SJSA1 (cell line): ENCODE measurements around the gene SLCO1B3. TPM values are rescaled to one million over a fixed set of nuclear protein-coding genes. Genes with fewer than 3 reads are reported as not detected.

Experiments used
- DNase-seq, 2 experiments: peaks; one replicate each; pipeline ENCODE4 v3.0.0-alpha.2; 2015 to 2020; ENCODE audit warnings: low spot score in 2 of 2, low read depth in 1 of 2
- H3K27ac ChIP-seq: fragments of 250-450 bp; sonication (Bioruptor Pico); 2 replicates; pipeline ENCODE4 v1.5.1; 2020; ENCODE audit warnings: mild to moderate bottlenecking, moderate library complexity
- H3K27me3 ChIP-seq: fragments of 250-450 bp; sonication (Bioruptor Pico); replicated peaks from 2 replicates; pipeline ENCODE4 v1.5.1; 2020; ENCODE audit warnings: mild to moderate bottlenecking, moderate library complexity
- H3K36me3 ChIP-seq: fragments of 250-450 bp; sonication (Bioruptor Pico); 2 replicates; pipeline ENCODE4 v1.5.1; 2020; ENCODE audit warnings: mild to moderate bottlenecking
- H3K4me1 ChIP-seq: fragments of 250-450 bp; sonication (Bioruptor Pico); replicated peaks from 2 replicates; pipeline ENCODE4 v1.6.1; 2021; ENCODE audit warnings: mild to moderate bottlenecking
- H3K4me3 ChIP-seq: fragments of 250-450 bp; sonication (Bioruptor Pico); 2 replicates; pipeline ENCODE4 v1.5.1; 2020; ENCODE audit warnings: mild to moderate bottlenecking
- H3K9me3 ChIP-seq: fragments of 250-450 bp; sonication (Bioruptor Pico); replicated peaks from 2 replicates; pipeline ENCODE4 v1.5.1; 2020; ENCODE audit warnings: mild to moderate bottlenecking
- total RNA-seq: library from RNA; depleted of rRNA; stranded (reverse); fragments of >200 nt; shearing (Covaris generic); gene quantifications from 2 replicates; pipeline ENCODE4 v1.2.3, GENCODE V29; 2014

Gene SLCO1B3
- total RNA-seq, 1 experiment from 2014 or later: not detected

GRCh38 chr12:20822925-20823324, 12.4 kb downstream of the SLCO1B3 start:
- no peak overlapping the region for H3K27ac ChIP-seq
- H3K27me3 ChIP-seq: no peaks in the 10 kb centered on the region
- DNase-seq: no peak
- H3K4me3 ChIP-seq: no peak overlapping the region
- H3K4me1 ChIP-seq: no peaks in the 10 kb centered on the region
- 0 out of 2 replicates have a peak, but pooled peaks cover 2% of the 10 kb centered on the region for H3K9me3 ChIP-seq
- H3K36me3 ChIP-seq: no peaks in the 10 kb centered on the region

GRCh38 chr12:20829919-20830318, 19.4 kb downstream of the SLCO1B3 start:
- Histone ChIP-seq H3K27me3 (no peaks in the 10 kb centered on the region), H3K4me3 (no peak overlapping the region), H3K27ac (no peak overlapping the region), H3K9me3 (no peaks in the 10 kb centered on the region), H3K36me3 (no peaks in the 10 kb centered on the region), H3K4me1 (no peaks in the 10 kb centered on the region)
- DNase-seq: no peak

- Histone ChIP-seq H3K27ac (no peak overlapping the region), H3K4me3 (no peak overlapping the region), H3K27me3 (no peaks in the 10 kb centered on the region), H3K9me3 (no peaks in the 10 kb centered on the region), H3K4me1 (no peaks in the 10 kb centered on the region), H3K36me3 (no peaks in the 10 kb centered on the region)
- no peak for DNase-seq
These were observed 20.0 kb downstream of the SLCO1B3 start for GRCh38 chr12:20830456-20830855.

GRCh38 chr12:20832911-20833310, 22.4 kb downstream of the SLCO1B3 start:
- no peak overlapping the region for H3K4me3 ChIP-seq
- no peak for DNase-seq
- no peaks in the 10 kb centered on the region for H3K9me3 ChIP-seq
- no peaks in the 10 kb centered on the region for H3K4me1 ChIP-seq
- H3K36me3 ChIP-seq: no peaks in the 10 kb centered on the region
- H3K27ac ChIP-seq: no peak overlapping the region
- H3K27me3 ChIP-seq: no peaks in the 10 kb centered on the region

- no peak for DNase-seq
- no peak overlapping the region for H3K27ac ChIP-seq
- H3K4me1 ChIP-seq: no peaks in the 10 kb centered on the region
- H3K36me3 ChIP-seq: no peaks in the 10 kb centered on the region
- H3K27me3 ChIP-seq: no peaks in the 10 kb centered on the region
- H3K4me3 ChIP-seq: no peak overlapping the region
- no peaks in the 10 kb centered on the region for H3K9me3 ChIP-seq
These were observed 42.1 kb downstream of the SLCO1B3 start for GRCh38 chr12:20852649-20853048.

GRCh38 chr12:20863056-20863455, 52.6 kb downstream of the SLCO1B3 start:
- Histone ChIP-seq H3K27ac (no peak overlapping the region), H3K9me3 (no peaks in the 10 kb centered on the region), H3K36me3 (no peaks in the 10 kb centered on the region), H3K27me3 (no peaks in the 10 kb centered on the region), H3K4me3 (no peak overlapping the region), H3K4me1 (no peaks in the 10 kb centered on the region)
- no peak for DNase-seq

GRCh38 chr12:20865873-20866272, 55.4 kb downstream of the SLCO1B3 start:
- H3K36me3 ChIP-seq: no peaks in the 10 kb centered on the region
- no peaks in the 10 kb centered on the region for H3K4me1 ChIP-seq
- H3K4me3 ChIP-seq: no peak overlapping the region
- no peak overlapping the region for H3K27ac ChIP-seq
- H3K9me3 ChIP-seq: no peaks in the 10 kb centered on the region
- H3K27me3 ChIP-seq: no peaks in the 10 kb centered on the region
- no peak for DNase-seq

GRCh38 chr12:20868277-20868676, 57.8 kb downstream of the SLCO1B3 start:
- no peaks in the 10 kb centered on the region for H3K36me3 ChIP-seq
- no peak for DNase-seq
- H3K4me1 ChIP-seq: no peaks in the 10 kb centered on the region
- H3K9me3 ChIP-seq: no peaks in the 10 kb centered on the region
- no peak overlapping the region for H3K27ac ChIP-seq
- H3K27me3 ChIP-seq: no peaks in the 10 kb centered on the region
- H3K4me3 ChIP-seq: no peak overlapping the region

- H3K4me3 ChIP-seq: no peak overlapping the region
These were observed 72.8 kb downstream of the SLCO1B3 start for GRCh38 chr12:20883288-20883687.

GRCh38 chr12:20885116-20885515, 74.6 kb downstream of the SLCO1B3 start:
- no peak for DNase-seq
- Histone ChIP-seq H3K9me3 (no peaks in the 10 kb centered on the region), H3K27me3 (no peaks in the 10 kb centered on the region), H3K4me3 (no peak overlapping the region), H3K27ac (no peak overlapping the region), H3K4me1 (no peaks in the 10 kb centered on the region), H3K36me3 (no peaks in the 10 kb centered on the region)

More at GRCh38 chr12:20883288-20883687, 72.8 kb downstream of the SLCO1B3 start:
- Histone ChIP-seq H3K27ac (no peak overlapping the region), H3K36me3 (no peaks in the 10 kb centered on the region), H3K27me3 (no peaks in the 10 kb centered on the region), H3K4me1 (no peaks in the 10 kb centered on the region), H3K9me3 (no peaks in the 10 kb centered on the region)
- no peak for DNase-seq

- Histone ChIP-seq H3K36me3 (no peaks in the 10 kb centered on the region), H3K4me3 (no peak overlapping the region), H3K4me1 (no peaks in the 10 kb centered on the region), H3K27me3 (no peaks in the 10 kb centered on the region), H3K9me3 (no peaks in the 10 kb centered on the region), H3K27ac (no peak overlapping the region)
- no peak for DNase-seq
These were observed 75.0 kb downstream of the SLCO1B3 start for GRCh38 chr12:20885552-20885951.

- no peak for DNase-seq
- Histone ChIP-seq H3K36me3 (no peaks in the 10 kb centered on the region), H3K27me3 (no peaks in the 10 kb centered on the region), H3K27ac (no peak overlapping the region), H3K9me3 (no peaks in the 10 kb centered on the region), H3K4me3 (no peak overlapping the region), H3K4me1 (no peaks in the 10 kb centered on the region)
These were observed 106.8 kb downstream of the SLCO1B3 start for GRCh38 chr12:20917269-20917668.

GRCh38 chr12:20917819-20918218, 107.3 kb downstream of the SLCO1B3 start:
- Histone ChIP-seq H3K4me3 (no peak overlapping the region), H3K27me3 (no peaks in the 10 kb centered on the region), H3K4me1 (no peaks in the 10 kb centered on the region), H3K36me3 (no peaks in the 10 kb centered on the region), H3K9me3 (no peaks in the 10 kb centered on the region), H3K27ac (no peak overlapping the region)
- no peak for DNase-seq

- no peaks in the 10 kb centered on the region for H3K27me3 ChIP-seq
- no peaks in the 10 kb centered on the region for H3K9me3 ChIP-seq
- no peaks in the 10 kb centered on the region for H3K36me3 ChIP-seq
- H3K27ac ChIP-seq: no peak overlapping the region
- H3K4me1 ChIP-seq: no peaks in the 10 kb centered on the region
- H3K4me3 ChIP-seq: no peak overlapping the region
- no peak for DNase-seq
These were observed 121.4 kb downstream of the SLCO1B3 start for GRCh38 chr12:20931894-20932293.

- no peaks in the 10 kb centered on the region for H3K9me3 ChIP-seq
- no peaks in the 10 kb centered on the region for H3K27me3 ChIP-seq
- no peaks in the 10 kb centered on the region for H3K4me1 ChIP-seq
- no peak overlapping the region for H3K27ac ChIP-seq
- peak in 1 of 2 experiments; percentile 2 for DNase-seq
- H3K4me3 ChIP-seq: no peak overlapping the region
- H3K36me3 ChIP-seq: no peaks in the 10 kb centered on the region
These were observed 136.2 kb downstream of the SLCO1B3 start for GRCh38 chr12:20946732-20947131.
